IMR-90 (cell line): ENCODE results near the gene TENM4. TPM values are rescaled to one million over a fixed set of nuclear protein-coding genes. Genes with fewer than 3 reads are reported as not detected.

Experiments
- ATAC-seq: fragments of 200-7000 bp; cut with Tn5 transposase; 2 replicates; pipeline ENCODE4 v1.9.1; 2020; ENCODE audit warnings: low read depth, mild to moderate bottlenecking, moderate library complexity
- BruUV-seq: library from RNA; stranded (reverse); fragments of 400-500 nt; replicated peaks from 2 replicates; lab custom pipeline; 2021; lab: Mats Ljungman, UMichigan
- CTCF ChIA-PET: fragments of 300-600 bp; formaldehyde crosslinking; extraction: SDS; loops from one replicate; lab custom pipeline; 2021; ENCODE audit warnings: antibody characterized with exemption; lab: Yijun Ruan, JAX
- POLR2A ChIA-PET: fragments of 300-600 bp; sonication (Branson Sonifier 250); formaldehyde crosslinking; loops from one replicate; lab custom pipeline; 2022; ENCODE audit warnings: antibody characterized with exemption; ENCODE audit not compliant: unreplicated experiment; lab: Charles Lee
- DNase-seq: peaks from one replicate; pipeline ENCODE4 v3.0.0; 2013
- H2AFZ ChIP-seq: replicated peaks from 2 replicates; pipeline ENCODE3; 2013; ENCODE audit warnings: low read length, mild to moderate bottlenecking; ENCODE audit not compliant: poor library complexity
- H2AK5ac ChIP-seq: 2 replicates; pipeline ENCODE4 v1.6.1; 2013; ENCODE audit warnings: low read depth, low read length, inconsistent platforms
- H2AK9ac ChIP-seq: replicated peaks from 2 replicates; pipeline ENCODE3; 2013; ENCODE audit warnings: mild to moderate bottlenecking, low read depth, low read length, moderate library complexity; ENCODE audit not compliant: poor library complexity
- H2BK120ac ChIP-seq: 2 replicates; pipeline ENCODE4 v1.6.1; 2013; ENCODE audit warnings: low read depth, low read length, inconsistent platforms
- H2BK15ac ChIP-seq: 3 replicates; pipeline ENCODE4 v1.6.1; 2013; ENCODE audit warnings: low read depth, low read length, inconsistent platforms
- H2BK20ac ChIP-seq: 2 replicates; pipeline ENCODE4 v1.6.1; 2013; ENCODE audit warnings: low read depth, mild to moderate bottlenecking, inconsistent platforms, low read length, moderate library complexity
- H2BK5ac ChIP-seq: 2 replicates; pipeline ENCODE4 v1.6.1; 2013; ENCODE audit warnings: mild to moderate bottlenecking, low read depth, low read length, inconsistent platforms; ENCODE audit not compliant: poor library complexity, severe bottlenecking
- H3K14ac ChIP-seq: replicated peaks from 2 replicates; pipeline ENCODE4 v1.6.1; 2013; ENCODE audit warnings: low read depth, low read length, inconsistent platforms
- H3K18ac ChIP-seq: 2 replicates; pipeline ENCODE4 v1.6.1; 2013; ENCODE audit warnings: low read depth, low read length, control low read depth
- H3K23ac ChIP-seq: 2 replicates; pipeline ENCODE4 v1.6.1; 2013; ENCODE audit warnings: low read depth, low read length, inconsistent platforms
- H3K27ac ChIP-seq: 2 replicates; pipeline ENCODE4 v1.5.1; 2013; ENCODE audit warnings: mild to moderate bottlenecking, control low read depth, low read length; ENCODE audit not compliant: insufficient read depth
- H3K27me3 ChIP-seq: 2 replicates; pipeline ENCODE4 v1.6.1; 2013; ENCODE audit warnings: low read length; ENCODE audit not compliant: control insufficient read depth, insufficient read depth
- H3K36me3 ChIP-seq: 2 replicates; pipeline ENCODE4 v1.6.1; 2013; ENCODE audit warnings: low read length, mixed read lengths; ENCODE audit not compliant: control insufficient read depth, insufficient read depth
- H3K4ac ChIP-seq: 2 replicates; pipeline ENCODE4 v1.6.1; 2013; ENCODE audit warnings: low read depth, low read length, inconsistent platforms
- H3K4me1 ChIP-seq: 2 replicates; pipeline ENCODE4 v1.6.1; 2013; ENCODE audit warnings: low read length, mixed read lengths; ENCODE audit not compliant: control insufficient read depth, insufficient read depth
- H3K4me2 ChIP-seq: 2 replicates; pipeline ENCODE4 v1.6.1; 2013; ENCODE audit warnings: low read depth, mild to moderate bottlenecking, control low read depth, low read length, moderate library complexity
- H3K4me3 ChIP-seq: 2 replicates; pipeline ENCODE4 v1.5.1; 2013; ENCODE audit warnings: low read depth, mild to moderate bottlenecking, control low read depth, low read length, moderate library complexity; ENCODE audit not compliant: insufficient read depth
- H3K56ac ChIP-seq: 2 replicates; pipeline ENCODE4 v1.6.1; 2013; ENCODE audit warnings: low read length, inconsistent platforms; ENCODE audit not compliant: insufficient read depth; ENCODE audit errors: extremely low read depth
- H3K79me1 ChIP-seq, 2 experiments: 2 replicates each; pipeline ENCODE4 v1.6.1; 2013; ENCODE audit warnings: low read length in 2 of 2, inconsistent platforms in 1 of 2, low read depth in 1 of 2
- H3K9ac ChIP-seq: 2 replicates; pipeline ENCODE4 v1.6.1; 2013; ENCODE audit warnings: low read depth, low read length, control low read depth
- H3K9me1 ChIP-seq: 2 replicates; pipeline ENCODE4 v1.6.1; 2013; ENCODE audit warnings: low read length, inconsistent platforms; ENCODE audit not compliant: insufficient read depth
- H3K9me3 ChIP-seq: 2 replicates; pipeline ENCODE4 v1.6.1; 2013; ENCODE audit warnings: low read length; ENCODE audit not compliant: control insufficient read depth, insufficient read depth
- H4K20me1 ChIP-seq: 2 replicates; pipeline ENCODE4 v1.6.1; 2013; ENCODE audit warnings: low read length, inconsistent platforms; ENCODE audit not compliant: insufficient read depth
- H4K5ac ChIP-seq: 2 replicates; pipeline ENCODE4 v1.6.1; 2013; ENCODE audit warnings: mild to moderate bottlenecking, low read depth, low read length, control low read depth
- H4K8ac ChIP-seq, 2 experiments: 2 replicates each; pipeline ENCODE4 v1.6.1; 2013; ENCODE audit warnings: low read depth in 2 of 2, low read length in 2 of 2, control low read depth in 1 of 2, inconsistent platforms in 1 of 2
- H4K91ac ChIP-seq: 2 replicates; pipeline ENCODE4 v1.6.1; 2013; ENCODE audit warnings: low read depth, low read length, inconsistent platforms; ENCODE audit not compliant: insufficient read depth
- BHLHE40 ChIP-seq: fragments of 150-350 bp; IDR thresholded peaks from 2 replicates; pipeline ENCODE4 v1.6.1; 2016; ENCODE audit warnings: mild to moderate bottlenecking, low read depth, low read length
- CTCF ChIP-seq: conservative IDR thresholded peaks from 2 replicates; pipeline ENCODE4 v1.5.1; 2012; ENCODE audit warnings: mild to moderate bottlenecking, low read depth, low read length, improper control_type of control experiment
- ELK1 ChIP-seq: fragments of 150-350 bp; IDR thresholded peaks from 2 replicates; pipeline ENCODE4 v1.6.1; 2016; ENCODE audit warnings: low read depth, mild to moderate bottlenecking, low read length, moderate library complexity, borderline replicate concordance
- MAZ ChIP-seq: IDR thresholded peaks from 2 replicates; pipeline ENCODE4 v1.6.1; 2012; ENCODE audit warnings: low read depth, mild to moderate bottlenecking, low read length, improper control_type of control experiment, moderate library complexity, borderline replicate concordance
- RAD21 ChIP-seq: IDR thresholded peaks from 2 replicates; pipeline ENCODE4 v1.6.1; 2012; ENCODE audit warnings: low read length, improper control_type of control experiment
- USF2 ChIP-seq: fragments of 150-350 bp; IDR thresholded peaks from 2 replicates; pipeline ENCODE4 v1.6.1; 2017; ENCODE audit warnings: mild to moderate bottlenecking, antibody characterized with exemption, low read length, low read depth
- WGBS, 2 experiments: methylation state at CpG; one replicate each; pipeline versions ENCODE4 v1.1.5 to v1.1.7; 2013; ENCODE audit warnings: missing lambda C conversion rate in 2 of 2; ENCODE audit not compliant: insufficient read length in 1 of 2; ENCODE audit errors: extremely low coverage in 2 of 2; 5-methylcytosine and 5-hydroxymethylcytosine counted together
- dilution Hi-C: fragments of 300-500 bp; cut with HindIII; formaldehyde crosslinking; loops from one replicate; pipeline ENCODE4 v1.14.3; 2018; ENCODE audit warnings: low sequenced_read_pairs; ENCODE audit not compliant: unreplicated experiment
- in situ Hi-C: fragments of 300-500 bp; cut with MboI; formaldehyde crosslinking; loops from 3 replicates; pipeline ENCODE4 v1.14.3; 2019; ENCODE audit warnings: low sequenced_read_pairs, inconsistent platforms, mixed read lengths
- intact Hi-C: fragments of 100-400 bp; cut with micrococcal nuclease; formaldehyde crosslinking; loops from 2 replicates; pipeline ENCODE4 v1.10.0; 2022
- polyA plus RNA-seq, 3 experiments: library from polyadenylated mRNA; depleted of rRNA; stranded (reverse); fragments of >200 nt; gene quantifications; 2 replicates each; pipeline ENCODE4 v1.2.3, GENCODE V29; 2012; ENCODE audit warnings: low replicate concordance in 1 of 3
- total RNA-seq: library from RNA; depleted of rRNA; stranded (reverse); fragments of >200 nt; gene quantifications from 2 replicates; pipeline ENCODE4 v1.2.3, GENCODE V29; 2012

Gene TENM4
- total and polyA plus RNA-seq, 2 of the 4 experiments (the other 2 are of a cell fraction): 7.4 to 9.0 TPM

GRCh38 chr11:78656327-78656726, 784.5 kb downstream of the TENM4 start:
- H3K23ac ChIP-seq: no peak overlapping the region
- no peaks in the 10 kb centered on the region for H3K79me1 ChIP-seq
- H3K27ac ChIP-seq: no peak overlapping the region
- no peak overlapping the region for H2BK5ac ChIP-seq
- dilution Hi-C loops: no loop called here
- TF ChIP-seq BHLHE40 (no peak), RAD21 (no peak), ELK1 (no peak), CTCF (no peak), MAZ (no peak), USF2 (no peak)
- no peak overlapping the region for H4K8ac ChIP-seq
- H3K4me2 ChIP-seq: no peak overlapping the region
- H3K4ac ChIP-seq: no peak overlapping the region
- H3K9me1 ChIP-seq: no peaks in the 10 kb centered on the region; the same call in 1 of the 2 replicates
- no peaks in the 10 kb centered on the region for H3K9me3 ChIP-seq
- no peak overlapping the region for H2AFZ ChIP-seq
- BruUV-seq: no TSS peak
- H4K5ac ChIP-seq: no peak overlapping the region
- H3K27me3 ChIP-seq: no peaks in the 10 kb centered on the region
- H2AK5ac ChIP-seq: no peak overlapping the region
- H2BK20ac ChIP-seq: no peak overlapping the region
- no peak overlapping the region for H3K4me3 ChIP-seq
- H3K4me1 ChIP-seq: no peaks in the 10 kb centered on the region
- no peaks in the 10 kb centered on the region for H4K20me1 ChIP-seq
- POLR2A ChIA-PET: no interaction called here
- H2BK15ac ChIP-seq: no peak overlapping the region
- in situ Hi-C loops: loop anchor here (10.0 kb wide), 1 partner anchor 438 kb away; no protein-coding TSS in a partner anchor
- no peak overlapping the region for H3K14ac ChIP-seq
- H3K56ac ChIP-seq: no peak overlapping the region
- CTCF ChIA-PET: no interaction called here
- ATAC-seq (no peak), DNase-seq (no peak)
- WGBS, 2 experiments: no CpG with 5 or more reads among the region's 4 CpGs
- peaks cover 7% of the 10 kb centered on the region; the same call in 1 of the 2 replicates for H3K36me3 ChIP-seq
- intact Hi-C loops: no loop called here
- H2BK120ac ChIP-seq: no peak overlapping the region
- H4K91ac ChIP-seq: no peak overlapping the region
- no peak overlapping the region for H2AK9ac ChIP-seq
- H3K18ac ChIP-seq: no peak overlapping the region
- no peak overlapping the region for H3K9ac ChIP-seq
